HepG2 (cell line): ENCODE results near the gene GMFB. TPM values are rescaled to one million over a fixed set of nuclear protein-coding genes. Genes with fewer than 3 reads are reported as not detected.

Experiments used
- ATAC-seq: fragments of 200-7000 bp; cut with Tn5 transposase; 3 replicates; pipeline ENCODE4 v1.9.1; 2020; ENCODE audit warnings: mild to moderate bottlenecking, moderate library complexity
- BruUV-seq: library from RNA; stranded (reverse); fragments of 400-500 nt; replicated peaks from 2 replicates; lab custom pipeline; 2021; lab: Mats Ljungman, UMichigan
- CTCF ChIA-PET: fragments of 300-600 bp; formaldehyde crosslinking; extraction: SDS; loops from one replicate; lab custom pipeline; 2021; ENCODE audit warnings: low total read pairs, inconsistent platforms, low intra/inter-chr PET ratio; lab: Yijun Ruan, JAX
- POLR2A ChIA-PET: fragments of 350-600 bp; sonication (Branson Sonifier 250); formaldehyde crosslinking; loops from one replicate; lab custom pipeline; 2020; ENCODE audit warnings: antibody characterized with exemption, inconsistent platforms; lab: Yijun Ruan, JAX
- DNase-seq: peaks from one replicate; pipeline ENCODE4 v3.0.0-alpha.2; 2015; ENCODE audit warnings: low spot score
- FAIRE-seq: peaks from 3 replicates; lab custom pipeline; 2011; peaks lifted over from hg19 to GRCh38; lab: Jason Lieb, UNC
- H2AFZ ChIP-seq: one replicate; pipeline ENCODE4 v1.6.1; 2011; ENCODE audit warnings: low read length, inconsistent platforms
- H3K27ac ChIP-seq: fragments of 300-600 bp; 3 replicates; pipeline ENCODE4 v1.8.0; 2011; ENCODE audit warnings: mixed run types, mild to moderate bottlenecking, mixed read lengths, low read length, inconsistent platforms; ENCODE audit not compliant: insufficient read depth; ENCODE audit errors: extremely low read length
- H3K27me3 ChIP-seq, 2 experiments: fragments of 200-600 bp in 1 of 2; 2 replicates in 1 of 2; 3 replicates in 1 of 2; pipeline versions ENCODE4 v1.6.0 to v1.8.0; 2011; ENCODE audit warnings: low read length in 2 of 2, mild to moderate bottlenecking in 2 of 2, moderate library complexity in 2 of 2, inconsistent platforms in 1 of 2; ENCODE audit not compliant: insufficient read depth in 2 of 2, control insufficient read depth in 1 of 2
- H3K36me3 ChIP-seq, 2 experiments: fragments of 200-600 bp in 1 of 2; replicated peaks in 1 of 2; 2 replicates in 1 of 2; 3 replicates in 1 of 2; pipeline versions ENCODE4 v1.5.1 to v1.8.0; 2011; ENCODE audit warnings: low read length in 2 of 2, inconsistent platforms in 1 of 2; ENCODE audit not compliant: insufficient read depth in 2 of 2, control insufficient read depth in 1 of 2
- H3K4me1 ChIP-seq: 2 replicates; pipeline ENCODE4 v1.5.1; 2012; ENCODE audit warnings: low read length, inconsistent platforms; ENCODE audit not compliant: insufficient read depth
- H3K4me2 ChIP-seq: 2 replicates; pipeline ENCODE4 v1.6.0; 2011; ENCODE audit warnings: low read depth, low read length, inconsistent platforms
- H3K4me3 ChIP-seq, 3 experiments: fragments of 200-600 bp in 1 of 3; sonication (generic), shearing (Covaris generic) in 1 of 3; replicated peaks in 1 of 3; 2 replicates each; pipeline ENCODE4 v1.5.1; 2011 to 2016; ENCODE audit warnings: low read length in 3 of 3, inconsistent platforms in 2 of 3, low read depth in 2 of 3, mild to moderate bottlenecking in 2 of 3, control low read depth in 1 of 3, mixed read lengths in 1 of 3; ENCODE audit not compliant: insufficient read depth in 1 of 3
- H3K79me2 ChIP-seq: one replicate; pipeline ENCODE4 v1.6.1; 2011; ENCODE audit warnings: low read length, inconsistent platforms; ENCODE audit not compliant: insufficient read depth
- H3K9ac ChIP-seq: 2 replicates; pipeline ENCODE4 v1.6.0; 2011; ENCODE audit warnings: mild to moderate bottlenecking, low read depth, low read length, inconsistent platforms; ENCODE audit not compliant: insufficient read depth
- H3K9me3 ChIP-seq: 2 replicates; pipeline ENCODE4 v1.5.1; 2012; ENCODE audit warnings: mild to moderate bottlenecking, low read length
- H4K20me1 ChIP-seq: 2 replicates; pipeline ENCODE4 v1.6.0; 2011; ENCODE audit warnings: inconsistent platforms, mild to moderate bottlenecking, low read length, moderate library complexity; ENCODE audit not compliant: insufficient read depth
- ARNT2 ChIP-seq: sonication (generic); formaldehyde crosslinking; IDR thresholded peaks from 2 replicates; pipeline ENCODE4 v1.8.0; 2022; ENCODE audit warnings: mild to moderate bottlenecking, low read depth, missing genetic modification reagents, moderate library complexity
- ATF7-NPFF ChIP-seq: sonication (generic); formaldehyde crosslinking; IDR thresholded peaks from 2 replicates; pipeline ENCODE4 v1.8.1; 2023; ENCODE audit warnings: mild to moderate bottlenecking, low read depth, missing genetic modification reagents, moderate library complexity
- CBX1 ChIP-seq: IDR thresholded peaks from one replicate; pipeline ENCODE4 v1.6.1; 2016; ENCODE audit warnings: antibody characterized with exemption, low read depth
- CCDC6 ChIP-seq: sonication (generic); formaldehyde crosslinking; IDR thresholded peaks from 2 replicates; pipeline ENCODE4 v1.8.1; 2022; ENCODE audit warnings: mild to moderate bottlenecking, missing genetic modification reagents, moderate library complexity
- GLI4 ChIP-seq: sonication (generic); formaldehyde crosslinking; IDR thresholded peaks from 2 replicates; pipeline ENCODE4 v1.5.1; 2020; ENCODE audit warnings: missing genetic modification reagents, mild to moderate bottlenecking, moderate library complexity, borderline replicate concordance
- NPAS2 ChIP-seq: sonication (generic); formaldehyde crosslinking; IDR thresholded peaks from 2 replicates; pipeline ENCODE4 v1.8.0; 2022; ENCODE audit warnings: mild to moderate bottlenecking, missing genetic modification reagents, borderline replicate concordance
- PAX8 ChIP-seq: sonication (generic); formaldehyde crosslinking; IDR thresholded peaks from 2 replicates; pipeline ENCODE4 v1.8.0; 2022; ENCODE audit warnings: mild to moderate bottlenecking, missing genetic modification reagents, borderline replicate concordance
- RBM39 ChIP-seq: fragments of 200-400 bp; formaldehyde crosslinking; IDR thresholded peaks from one replicate; pipeline ENCODE4 v1.6.1; 2018; ENCODE audit warnings: antibody characterized with exemption, mild to moderate bottlenecking, low read depth, low read length; ENCODE audit not compliant: poor library complexity, severe bottlenecking
- SMARCC2 ChIP-seq: fragments of 450-650 bp; IDR thresholded peaks from 2 replicates; pipeline ENCODE4 v1.6.1; 2017; ENCODE audit warnings: antibody characterized with exemption, mild to moderate bottlenecking
- ZIK1 ChIP-seq: sonication (generic); formaldehyde crosslinking; IDR thresholded peaks from 2 replicates; pipeline ENCODE4 v1.5.0; 2020; ENCODE audit warnings: mild to moderate bottlenecking, low read depth, missing genetic modification reagents, borderline replicate concordance
- ZNF136 ChIP-seq: sonication (generic); formaldehyde crosslinking; IDR thresholded peaks from 2 replicates; pipeline ENCODE4 v1.8.1; 2022; ENCODE audit warnings: low read depth, mild to moderate bottlenecking, moderate library complexity, missing genetic modification reagents
- ZNF331 ChIP-seq: sonication (generic); formaldehyde crosslinking; IDR thresholded peaks from 2 replicates; pipeline ENCODE4 v1.4.0; 2020; ENCODE audit warnings: missing genetic modification reagents
- ZNF557 ChIP-seq: sonication (generic); formaldehyde crosslinking; IDR thresholded peaks from 2 replicates; pipeline ENCODE4 v1.4.0; 2020; ENCODE audit warnings: missing genetic modification reagents
- ZNF746 ChIP-seq: sonication (generic); formaldehyde crosslinking; IDR thresholded peaks from 2 replicates; pipeline ENCODE4 v1.8.0; 2022; ENCODE audit warnings: mild to moderate bottlenecking, missing genetic modification reagents
- ZNF749 ChIP-seq: sonication (generic); formaldehyde crosslinking; IDR thresholded peaks from 2 replicates; pipeline ENCODE4 v1.8.0; 2022; ENCODE audit warnings: mild to moderate bottlenecking, missing genetic modification reagents, moderate library complexity, borderline replicate concordance
- WGBS: methylation state at CpG from one replicate; pipeline ENCODE4 v1.1.6; 2017; ENCODE audit warnings: low lambda C conversion rate; 5-methylcytosine and 5-hydroxymethylcytosine counted together
- in situ Hi-C: cut with HindIII; loops from 2 replicates; pipeline ENCODE4 v1.10.0; 2017; ENCODE audit warnings: low pct_unique_long_range_greater_than_20kb; ENCODE audit not compliant: extremely low pct_ligation_motif_present
- intact Hi-C: fragments of 100-400 bp; cut with micrococcal nuclease; formaldehyde crosslinking; loops from one replicate; pipeline ENCODE4 v1.10.0; 2022; ENCODE audit not compliant: unreplicated experiment
- polyA plus RNA-seq, 8 experiments: library from polyadenylated mRNA; depleted of rRNA in 3 of 8; stranded (reverse) in 7 of 8; unstranded in 1 of 8; fragments of >200 nt; fragmentation: Illumina TruSeq in 4 of 8; extraction: Trizol in 4 of 8; gene quantifications; 2 replicates each; pipeline versions ENCODE4 v1.2.1 to v1.2.3, GENCODE V29; 2011 to 2016; ENCODE audit warnings: low read depth in 4 of 8, missing spikeins in 1 of 8, mixed read lengths in 1 of 8; ENCODE audit not compliant: insufficient read depth in 1 of 8
- total RNA-seq, 5 experiments: library from RNA; depleted of rRNA; stranded (reverse); fragments of >200 nt; fragmentation: Illumina TruSeq; extraction: Trizol; gene quantifications; 2 replicates each; pipeline ENCODE4 v1.2.3, GENCODE V29; 2016; ENCODE audit warnings: low read depth in 1 of 5
- TF ChIP-seq, protein P1 (sequence below): sonication (generic); formaldehyde crosslinking; IDR thresholded peaks from 2 replicates; pipeline ENCODE4 v1.8.1; 2022; ENCODE audit warnings: mild to moderate bottlenecking, missing genetic modification reagents
- TF ChIP-seq, protein P2 (sequence below): fragments of 450-650 bp; IDR thresholded peaks from 2 replicates; pipeline ENCODE4 v1.6.1; 2016
- TF ChIP-seq, protein P3 (sequence below): sonication (generic); formaldehyde crosslinking; IDR thresholded peaks from 2 replicates; pipeline ENCODE4 v1.5.0; 2020; ENCODE audit warnings: missing genetic modification reagents

Gene GMFB
- total and polyA plus RNA-seq, 2 of the 13 experiments (the other 11 are each of a cell fraction or from before 2014, with no cell fraction given): 17.3 to 68.2 TPM

DNA sequence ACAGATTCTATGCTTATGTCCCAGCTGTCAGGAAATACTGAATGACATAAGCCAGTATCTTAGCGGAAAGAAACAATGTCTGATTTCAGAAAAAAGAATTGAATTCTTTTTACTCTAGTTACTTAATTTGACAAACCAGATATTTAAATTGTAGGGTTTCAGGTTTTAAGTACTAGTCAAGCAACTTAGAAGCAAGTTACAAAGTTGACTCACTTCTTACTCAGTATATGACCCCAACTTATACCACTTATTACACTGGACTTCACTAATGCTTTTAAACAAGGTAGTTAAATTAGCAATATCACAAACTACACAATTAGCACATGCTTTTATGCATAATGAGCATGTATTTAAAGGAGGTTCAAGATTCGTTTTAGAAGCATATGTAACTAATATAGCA is 7.1 kb downstream of the GMFB start:
- Histone ChIP-seq H3K27me3 (no peaks in the 10 kb centered on the region), H3K79me2 (peaks cover 50% of the 10 kb centered on the region), H3K9me3 (no peaks in the 10 kb centered on the region), H4K20me1 (peaks cover 12% of the 10 kb centered on the region), H3K4me2 (no peak overlapping the region), H3K36me3 (peaks cover 3 to 34% of the 10 kb centered on the region in 2 experiments), H3K27ac (no peak overlapping the region), H2AFZ (no peak overlapping the region), H3K4me3 (no peak overlapping the region), H3K9ac (no peak overlapping the region), H3K4me1 (peaks cover 46% of the 10 kb centered on the region)
- no TSS peak for BruUV-seq
- no peak for ATAC-seq
- TF ChIP-seq PAX8 (CRISPR knock-in tag) (no peak), RBM39 (no peak), SMARCC2 (no peak), ZNF557 (CRISPR knock-in tag) (no peak), NPAS2 (CRISPR knock-in tag) (no peak), ZIK1 (no peak), ZNF746 (no peak), CCDC6 (no peak), ATF7-NPFF (CRISPR knock-in tag) (no peak), GLI4 (CRISPR knock-in tag) (no peak), ARNT2 (no peak), CBX1 (no peak), ZNF749 (no peak), ZNF136 (CRISPR knock-in tag) (no peak), ZNF331 (no peak)
- TF ChIP-seq, protein P1, sequence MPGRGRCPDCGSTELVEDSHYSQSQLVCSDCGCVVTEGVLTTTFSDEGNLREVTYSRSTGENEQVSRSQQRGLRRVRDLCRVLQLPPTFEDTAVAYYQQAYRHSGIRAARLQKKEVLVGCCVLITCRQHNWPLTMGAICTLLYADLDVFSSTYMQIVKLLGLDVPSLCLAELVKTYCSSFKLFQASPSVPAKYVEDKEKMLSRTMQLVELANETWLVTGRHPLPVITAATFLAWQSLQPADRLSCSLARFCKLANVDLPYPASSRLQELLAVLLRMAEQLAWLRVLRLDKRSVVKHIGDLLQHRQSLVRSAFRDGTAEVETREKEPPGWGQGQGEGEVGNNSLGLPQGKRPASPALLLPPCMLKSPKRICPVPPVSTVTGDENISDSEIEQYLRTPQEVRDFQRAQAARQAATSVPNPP: no peak
- TF ChIP-seq, protein P2, sequence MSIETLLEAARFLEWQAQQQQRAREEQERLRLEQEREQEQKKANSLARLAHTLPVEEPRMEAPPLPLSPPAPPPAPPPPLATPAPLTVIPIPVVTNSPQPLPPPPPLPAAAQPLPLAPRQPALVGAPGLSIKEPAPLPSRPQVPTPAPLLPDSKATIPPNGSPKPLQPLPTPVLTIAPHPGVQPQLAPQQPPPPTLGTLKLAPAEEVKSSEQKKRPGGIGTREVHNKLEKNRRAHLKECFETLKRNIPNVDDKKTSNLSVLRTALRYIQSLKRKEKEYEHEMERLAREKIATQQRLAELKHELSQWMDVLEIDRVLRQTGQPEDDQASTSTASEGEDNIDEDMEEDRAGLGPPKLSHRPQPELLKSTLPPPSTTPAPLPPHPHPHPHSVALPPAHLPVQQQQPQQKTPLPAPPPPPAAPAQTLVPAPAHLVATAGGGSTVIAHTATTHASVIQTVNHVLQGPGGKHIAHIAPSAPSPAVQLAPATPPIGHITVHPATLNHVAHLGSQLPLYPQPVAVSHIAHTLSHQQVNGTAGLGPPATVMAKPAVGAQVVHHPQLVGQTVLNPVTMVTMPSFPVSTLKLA: no peak
- TF ChIP-seq, protein P3, sequence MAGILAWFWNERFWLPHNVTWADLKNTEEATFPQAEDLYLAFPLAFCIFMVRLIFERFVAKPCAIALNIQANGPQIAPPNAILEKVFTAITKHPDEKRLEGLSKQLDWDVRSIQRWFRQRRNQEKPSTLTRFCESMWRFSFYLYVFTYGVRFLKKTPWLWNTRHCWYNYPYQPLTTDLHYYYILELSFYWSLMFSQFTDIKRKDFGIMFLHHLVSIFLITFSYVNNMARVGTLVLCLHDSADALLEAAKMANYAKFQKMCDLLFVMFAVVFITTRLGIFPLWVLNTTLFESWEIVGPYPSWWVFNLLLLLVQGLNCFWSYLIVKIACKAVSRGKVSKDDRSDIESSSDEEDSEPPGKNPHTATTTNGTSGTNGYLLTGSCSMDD (CRISPR knock-in tag): no peak
- in situ Hi-C loops (loop anchor here (10.0 kb wide), 1 partner anchor 117 kb away; no protein-coding TSS in a partner anchor), intact Hi-C loops (no loop called here)
- DNase-seq: no peak
- CTCF ChIA-PET: no interaction called here
- FAIRE-seq: no peak
- 97% methylated on average over 2 of the region's 2 CpGs for WGBS
- POLR2A ChIA-PET: no interaction called here
